ENCODE measurements around the gene NUP54.

- no peak for TF ChIP-seq ZNF274 (IDR thresholded peaks at IDR 0.05; ENCODE audit: borderline replicate concordance, extremely low read depth, low read length)
- peak; percentile 89 for TF ChIP-seq CREB1 (IDR thresholded peaks at IDR 0.05)
Measured at GRCh38 chr4:76148142-76148865, at the start of gene NUP54.

All from H1 (cell line).